H54 (cell line): Measurements from ENCODE around the gene GJB6.

Source experiments
- DNase-seq: peaks from one replicate; pipeline ENCODE4 v3.0.0; 2011; ENCODE audit warnings: low spot score, mixed read lengths; ENCODE audit not compliant: insufficient read length
- FAIRE-seq: peaks from 3 replicates; lab custom pipeline; 2011; peaks lifted over from hg19 to GRCh38; lab: Jason Lieb, UNC
- POLR2A ChIP-seq: IDR thresholded peaks from 2 replicates; pipeline ENCODE4 v1.6.1; 2011; ENCODE audit warnings: low read depth, mild to moderate bottlenecking, low read length

GJB6 gene

DNA sequence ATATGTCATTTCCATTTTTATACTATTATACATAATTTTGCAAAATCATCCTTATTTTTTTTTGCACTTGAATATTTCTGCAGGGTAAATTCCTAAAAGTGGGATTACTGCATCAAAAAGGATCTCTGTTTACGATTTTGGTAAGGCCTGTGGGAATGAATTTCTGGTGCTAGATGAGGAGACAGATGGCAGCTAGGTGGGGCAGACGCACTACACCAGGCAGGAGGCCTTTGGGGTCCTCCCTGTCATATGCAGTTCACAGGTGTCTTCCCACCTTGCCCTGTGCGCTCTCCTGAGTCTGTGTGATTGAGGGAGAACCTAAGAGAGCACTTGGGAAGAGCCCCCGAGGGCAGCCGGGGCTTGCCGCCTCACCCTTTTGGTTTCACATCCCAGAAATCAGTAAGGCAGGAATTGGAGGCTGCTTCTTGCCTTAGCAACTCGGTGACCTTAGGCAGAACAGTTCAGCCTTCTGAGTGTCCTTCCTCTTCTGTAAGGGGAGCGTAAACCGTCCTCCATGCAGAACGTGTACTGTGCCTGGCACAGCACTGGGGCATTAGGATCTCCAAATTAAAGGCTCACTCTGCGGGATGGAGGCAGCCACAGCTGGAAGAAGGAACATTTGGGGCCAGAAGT, 25.9 kb downstream of the GJB6 start:
- TF ChIP-seq POLR2A: no peak
- FAIRE-seq: no peak
- DNase-seq: no peak

DNA sequence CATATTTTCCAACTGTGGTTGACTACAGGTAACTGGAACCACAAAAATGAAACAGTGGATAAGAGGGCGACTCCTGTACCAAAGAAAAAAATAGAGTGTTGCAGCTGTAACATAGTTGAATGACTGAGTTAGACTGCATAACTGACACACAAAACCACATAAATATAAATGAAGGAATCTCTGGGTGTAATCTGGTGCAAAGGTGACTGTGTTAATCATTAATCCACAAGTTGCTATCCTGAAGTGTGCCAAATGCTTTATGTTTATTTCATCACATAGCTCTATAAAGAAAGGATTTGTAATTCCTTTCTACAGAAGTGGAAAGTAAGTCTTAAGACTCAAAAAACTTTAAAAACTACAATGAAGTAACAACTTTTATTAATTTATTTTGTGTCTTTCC, 33.3 kb downstream of the GJB6 start:
- no peak for DNase-seq
- no peak for TF ChIP-seq POLR2A
- FAIRE-seq: no peak

DNA sequence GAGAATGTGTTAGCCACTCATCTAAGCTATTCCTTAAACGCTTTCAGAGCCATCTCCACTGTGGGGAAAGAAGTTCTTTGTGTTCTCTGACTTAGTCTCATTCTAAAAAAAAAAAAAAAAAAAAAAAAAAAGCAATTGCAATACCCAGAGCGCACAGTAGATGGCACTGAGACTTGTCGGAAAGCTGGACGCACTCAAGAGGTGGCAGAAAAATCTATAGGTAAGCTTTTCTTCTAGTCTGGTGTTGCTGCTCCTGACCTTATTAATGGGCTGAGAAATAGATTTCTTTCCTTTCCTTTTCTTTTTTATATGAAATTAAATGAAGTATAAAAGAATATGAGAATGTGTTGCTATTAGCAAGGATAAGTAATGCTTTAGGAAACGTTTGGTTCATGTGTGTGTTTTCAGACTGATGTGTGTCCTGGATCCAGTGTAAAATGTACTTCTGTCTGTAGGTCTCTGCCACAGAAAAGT, 34.7 kb downstream of the GJB6 start:
- TF ChIP-seq POLR2A: no peak
- FAIRE-seq: no peak
- DNase-seq: peak; percentile 33

DNA sequence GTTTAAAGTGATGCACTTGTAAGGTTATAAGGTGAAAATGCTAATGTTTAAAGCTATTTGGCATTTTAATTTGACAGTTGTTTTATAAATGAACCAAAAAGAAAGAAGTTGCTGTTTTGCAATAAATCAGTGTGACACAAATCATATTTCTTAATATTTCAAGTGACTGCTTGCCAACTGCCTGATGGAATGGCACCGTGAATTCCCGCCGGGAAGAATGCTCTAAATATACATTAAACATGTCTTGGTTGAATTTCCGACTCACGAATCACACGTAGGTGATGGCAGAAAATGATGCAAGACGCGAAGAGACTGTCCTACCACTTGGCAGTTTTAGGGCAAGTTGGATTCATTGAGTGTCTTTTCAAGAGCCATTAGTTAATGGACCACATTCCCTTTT, 36.3 kb downstream of the GJB6 start:
- FAIRE-seq (no peak), DNase-seq (no peak)
- TF ChIP-seq POLR2A: no peak

DNA sequence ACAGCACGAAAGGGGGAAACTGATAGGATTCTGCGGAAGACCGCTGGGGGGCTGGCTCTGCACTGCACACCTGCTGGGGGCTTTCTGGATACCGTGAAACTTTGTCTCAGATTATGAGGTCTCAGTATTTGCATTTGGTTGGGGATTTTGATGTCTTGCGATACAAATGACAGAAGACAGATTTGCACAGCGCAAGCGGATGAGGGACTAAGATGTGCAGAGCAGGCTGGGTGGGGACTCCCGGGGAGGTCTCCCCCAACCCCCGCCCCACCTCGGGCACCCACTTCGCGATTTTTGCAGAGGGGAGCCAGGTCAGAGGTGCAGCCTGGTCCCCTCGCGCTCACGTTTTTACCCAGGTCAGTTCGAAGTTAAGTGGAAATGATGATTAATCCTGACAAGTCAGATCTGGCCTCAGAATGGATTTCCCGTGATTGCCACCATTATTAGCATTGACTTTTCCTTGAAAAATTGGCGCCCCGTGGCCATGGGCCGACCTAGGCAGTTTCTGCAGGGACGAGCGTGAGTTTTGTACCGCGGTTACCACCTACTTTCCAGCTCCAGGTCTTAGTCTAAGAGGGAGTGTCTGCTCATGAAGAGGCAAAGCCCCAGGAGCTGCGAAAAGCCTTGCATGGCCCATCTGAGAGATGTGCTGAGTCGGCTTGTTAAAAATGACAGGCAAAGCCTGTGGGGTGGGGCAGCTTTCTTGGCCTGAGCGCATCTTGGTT, 38.0 kb downstream of the GJB6 start:
- no peak for DNase-seq
- FAIRE-seq: no peak
- no peak for TF ChIP-seq POLR2A

DNA sequence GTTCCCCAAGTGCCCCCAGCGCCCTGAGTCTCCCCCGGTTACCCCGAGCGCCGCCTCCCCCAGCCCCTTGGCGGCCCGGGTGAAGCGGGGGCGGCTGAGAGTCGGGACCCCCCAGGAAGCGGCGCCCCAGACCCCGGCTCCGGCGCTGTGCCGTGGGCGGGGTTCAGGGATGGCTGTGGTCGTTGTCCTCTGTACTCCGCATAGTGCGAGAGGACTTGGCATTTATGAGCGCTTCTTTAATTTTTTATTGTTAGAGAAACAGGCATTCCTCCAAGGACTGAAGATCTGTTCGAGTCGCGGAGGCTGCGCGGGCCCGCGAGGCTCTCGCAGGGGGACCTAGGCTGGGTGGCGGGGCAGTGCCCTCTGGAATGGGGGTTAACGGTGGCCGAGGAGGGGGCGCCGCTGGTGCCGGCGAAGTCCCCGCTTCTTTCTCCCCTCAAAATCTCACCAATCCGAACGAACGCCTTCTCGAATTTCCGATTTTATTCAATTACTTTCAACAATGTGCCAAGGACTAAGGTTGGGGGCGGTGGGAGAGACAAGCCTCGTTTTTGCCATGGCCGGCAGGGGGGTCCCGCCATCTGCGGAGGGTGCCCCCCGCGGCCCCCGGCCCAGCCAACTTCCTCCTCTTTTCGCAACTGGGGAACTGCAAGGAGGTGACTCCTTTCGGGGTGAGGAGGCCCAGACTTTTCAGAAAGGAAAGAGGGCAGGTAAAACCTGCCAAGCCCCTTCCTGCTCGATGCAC, 38.8 kb downstream of the GJB6 start:
- DNase-seq (no peak), FAIRE-seq (no peak)
- TF ChIP-seq POLR2A: no peak

DNA sequence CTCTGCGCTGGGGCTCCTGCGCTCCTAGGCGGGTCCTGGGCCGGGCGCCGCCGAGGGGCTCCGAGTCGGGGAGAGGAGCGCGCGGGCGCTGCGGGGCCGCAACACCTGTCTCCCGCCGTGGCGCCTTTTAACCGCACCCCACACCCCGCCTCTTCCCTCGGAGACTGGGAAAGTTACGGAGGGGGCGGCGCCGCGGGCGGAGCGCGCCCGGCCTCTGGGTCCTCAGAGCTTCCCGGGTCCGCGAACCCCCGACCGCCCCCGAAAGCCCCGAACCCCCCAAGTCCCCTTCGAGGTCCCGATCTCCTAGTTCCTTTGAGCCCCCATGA, 39.3 kb downstream of the GJB6 start, which contains the start of gene GJB2:
GJB2 (minus strand) TSS at position 103 of the 326 bp plus-strand sequence. CDS start 3,357 bp downstream, outside the sequence.
- DNase-seq (no peak), FAIRE-seq (no peak)
- TF ChIP-seq POLR2A: no peak

DNA sequence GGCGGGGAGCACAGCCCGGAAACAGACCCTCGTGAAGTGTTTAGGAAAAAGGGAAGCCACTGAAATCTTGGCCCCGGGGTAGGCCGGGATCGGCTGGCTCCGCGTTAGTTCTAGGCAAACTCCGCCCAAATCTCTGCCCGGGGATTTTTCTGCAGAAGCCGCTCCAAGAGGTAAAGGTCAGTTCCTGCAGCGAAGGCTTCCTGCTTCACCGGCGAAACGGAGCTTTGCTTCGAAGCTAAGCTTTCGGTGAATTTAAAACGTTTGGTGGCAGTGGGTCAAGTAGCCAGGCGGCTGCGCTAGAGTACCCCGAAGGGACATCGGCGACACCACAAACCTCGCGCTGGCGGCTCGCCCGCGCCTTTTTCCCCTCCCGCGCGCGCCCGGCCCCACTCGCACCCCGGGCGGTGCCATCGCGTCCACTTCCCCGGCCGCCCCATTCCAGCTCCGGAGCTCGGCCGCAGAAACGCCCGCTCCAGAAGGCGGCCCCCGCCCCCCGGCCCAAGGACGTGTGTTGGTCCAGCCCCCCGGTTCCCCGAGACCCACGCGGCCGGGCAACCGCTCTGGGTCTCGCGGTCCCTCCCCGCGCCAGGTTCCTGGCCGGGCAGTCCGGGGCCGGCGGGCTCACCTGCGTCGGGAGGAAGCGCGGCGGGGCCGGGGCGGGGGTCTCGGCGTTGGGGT, 39.8 kb downstream of the GJB6 start:
- FAIRE-seq: no peak
- DNase-seq: no peak
- TF ChIP-seq POLR2A: no peak

DNA sequence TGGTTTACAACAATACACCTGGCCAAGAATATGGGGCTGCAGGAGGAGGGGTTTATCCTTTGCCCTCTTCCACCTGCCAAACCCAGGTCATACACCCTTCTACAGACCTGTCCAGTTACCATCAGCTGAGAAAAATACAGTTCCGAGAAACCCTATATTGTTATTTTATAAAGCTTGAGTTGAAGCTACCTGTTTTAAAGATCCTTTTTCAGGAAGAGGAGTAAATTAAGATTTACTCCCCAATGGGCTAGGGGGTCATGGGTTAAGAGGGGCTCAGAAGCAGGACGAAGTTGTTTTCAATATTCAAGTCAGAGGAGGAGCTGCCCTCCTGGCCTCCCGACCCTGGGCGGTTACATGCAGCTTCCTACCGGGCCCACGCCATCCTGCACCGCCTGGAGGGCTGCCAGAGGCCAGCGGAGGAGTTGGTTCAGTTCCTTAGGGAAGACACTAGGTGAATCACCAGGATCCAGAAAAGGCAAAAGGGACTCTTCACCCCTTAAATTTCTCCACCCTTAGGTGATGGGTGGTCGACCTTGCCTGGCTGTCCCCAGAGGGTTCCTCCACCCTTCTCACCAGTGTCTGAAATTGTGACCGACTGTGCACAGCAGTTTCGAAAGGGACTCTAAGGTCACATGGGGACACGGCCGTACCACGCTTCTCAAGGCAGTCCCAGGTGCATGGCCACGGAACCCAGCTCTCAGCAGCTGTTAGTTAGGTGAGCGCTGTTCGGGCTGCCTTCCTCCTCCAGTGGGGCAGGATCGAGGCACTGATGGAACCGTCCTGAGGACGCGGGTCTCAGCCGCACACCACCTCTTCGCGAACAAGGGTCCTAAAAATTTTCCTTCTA, 40.6 kb downstream of the GJB6 start:
- FAIRE-seq: no peak
- no peak for DNase-seq
- no peak for TF ChIP-seq POLR2A

DNA sequence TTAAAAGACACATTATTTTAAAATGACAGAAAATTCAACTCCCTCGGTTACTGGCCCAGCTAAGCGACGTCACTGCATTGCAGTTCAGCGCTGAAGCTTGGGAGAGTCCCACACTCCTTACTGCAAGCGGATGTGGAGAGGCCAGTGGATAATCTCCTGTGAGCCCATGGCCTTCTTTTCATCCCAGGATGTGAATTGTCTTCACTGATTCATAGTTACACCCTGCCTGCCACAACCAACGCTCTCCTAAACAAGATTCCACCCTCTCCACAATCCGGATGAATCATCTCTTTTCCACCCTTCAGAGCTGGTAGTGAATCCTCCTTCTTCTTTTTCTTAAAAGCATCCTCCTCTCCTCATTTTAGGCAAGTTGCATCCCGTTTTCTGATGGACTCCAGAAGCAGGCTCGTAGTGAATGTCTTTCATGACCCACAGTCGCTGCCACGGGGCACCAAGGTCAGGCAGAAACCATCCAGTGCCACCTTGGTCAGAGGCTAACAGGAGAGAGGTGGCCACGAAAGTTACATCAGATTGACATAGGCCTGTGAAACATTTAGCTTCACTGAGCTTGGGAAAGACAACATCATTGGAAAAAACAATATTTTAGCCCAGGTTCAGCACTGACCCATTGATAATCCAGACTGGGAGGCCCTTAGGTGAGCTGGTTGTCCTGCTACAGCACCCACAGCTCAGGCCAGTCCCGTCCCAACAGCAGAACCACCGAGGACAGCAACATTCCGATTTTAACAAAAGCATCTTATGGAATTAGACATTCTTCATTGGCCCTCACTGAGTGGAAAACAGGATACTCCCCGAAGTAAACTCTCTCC, 41.4 kb downstream of the GJB6 start:
- FAIRE-seq (peak; percentile 43), DNase-seq (peak; percentile 75)
- TF ChIP-seq POLR2A: no peak

DNA sequence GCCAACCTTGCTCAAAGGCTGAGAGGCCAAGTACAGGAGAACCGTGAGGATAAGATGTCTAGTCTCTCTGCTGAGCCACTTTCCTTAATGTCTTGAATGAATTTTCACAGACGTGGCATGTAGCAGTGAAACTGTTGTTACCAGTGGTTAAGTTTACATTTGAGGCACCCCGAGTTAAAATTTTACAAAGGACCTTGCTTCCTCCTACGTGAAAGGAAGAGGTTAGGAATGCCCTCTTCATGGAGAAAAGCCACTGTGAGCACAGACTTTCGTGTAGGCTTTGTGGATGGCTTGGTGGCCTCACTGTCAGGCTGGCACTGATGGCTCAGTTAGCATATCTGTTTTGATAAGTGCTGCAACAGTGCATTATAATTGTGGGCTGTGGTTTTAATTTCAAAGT, 42.0 kb downstream of the GJB6 start:
- TF ChIP-seq POLR2A: no peak
- no peak for DNase-seq
- FAIRE-seq: no peak
